Fibroblast of mammary gland (primary cell): Measurements from ENCODE around the gene RGPD8.
A peak's percentile ranks its signal among the peaks of the same experiment; 100 is the strongest.

ENCODE experiments used
- DNase-seq: peaks from one replicate; pipeline ENCODE4 v3.0.0-alpha.2; 2010; ENCODE audit warnings: low read depth
- H3K4me3 ChIP-seq: 2 replicates; pipeline ENCODE4 v1.5.1; 2011; ENCODE audit warnings: low read depth, mild to moderate bottlenecking, low read length, moderate library complexity; ENCODE audit not compliant: control insufficient read depth
- TF ChIP-seq, protein P1 (sequence below): conservative IDR thresholded peaks from 2 replicates; pipeline ENCODE4 v1.5.1; 2011; ENCODE audit warnings: low read depth, low read length, inconsistent platforms; ENCODE audit not compliant: control insufficient read depth, insufficient read depth

Gene RGPD8

DNA sequence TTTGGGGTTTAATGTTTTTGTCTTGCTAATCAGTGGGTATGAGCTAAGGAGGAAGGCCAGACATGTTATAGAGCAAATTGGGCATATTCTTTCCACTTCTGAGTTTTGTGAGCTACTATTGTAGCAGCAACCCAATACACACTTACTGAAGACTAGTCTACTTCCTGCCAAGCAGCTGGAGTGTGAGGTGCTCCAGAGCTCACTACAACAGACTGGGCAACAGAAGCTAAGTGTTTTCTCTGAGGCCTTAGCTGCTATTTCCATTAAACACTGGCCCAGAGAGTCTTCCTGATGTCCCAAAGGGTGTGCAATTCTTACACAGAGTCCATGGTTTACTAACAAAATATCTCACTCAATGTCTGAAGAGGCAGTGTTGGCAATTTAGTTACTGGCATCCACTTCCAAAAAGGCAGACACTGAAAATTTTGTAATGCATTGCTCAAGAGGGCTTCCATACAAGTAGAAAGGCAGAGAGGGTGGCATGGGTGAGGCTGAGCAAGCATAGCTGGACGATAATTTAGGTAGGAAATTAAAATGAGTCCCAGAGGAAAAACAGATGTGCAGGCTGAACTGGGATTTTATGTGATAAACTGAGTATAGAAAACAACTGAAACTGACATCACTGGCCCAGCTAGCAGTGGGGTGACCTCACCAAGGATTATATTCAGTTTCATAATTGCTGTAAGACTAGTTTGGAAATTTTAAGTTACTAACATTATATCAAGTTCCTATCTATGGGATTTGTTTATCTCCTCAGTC is 89.4 kb downstream of the RGPD8 start:
- TF ChIP-seq, protein P1, sequence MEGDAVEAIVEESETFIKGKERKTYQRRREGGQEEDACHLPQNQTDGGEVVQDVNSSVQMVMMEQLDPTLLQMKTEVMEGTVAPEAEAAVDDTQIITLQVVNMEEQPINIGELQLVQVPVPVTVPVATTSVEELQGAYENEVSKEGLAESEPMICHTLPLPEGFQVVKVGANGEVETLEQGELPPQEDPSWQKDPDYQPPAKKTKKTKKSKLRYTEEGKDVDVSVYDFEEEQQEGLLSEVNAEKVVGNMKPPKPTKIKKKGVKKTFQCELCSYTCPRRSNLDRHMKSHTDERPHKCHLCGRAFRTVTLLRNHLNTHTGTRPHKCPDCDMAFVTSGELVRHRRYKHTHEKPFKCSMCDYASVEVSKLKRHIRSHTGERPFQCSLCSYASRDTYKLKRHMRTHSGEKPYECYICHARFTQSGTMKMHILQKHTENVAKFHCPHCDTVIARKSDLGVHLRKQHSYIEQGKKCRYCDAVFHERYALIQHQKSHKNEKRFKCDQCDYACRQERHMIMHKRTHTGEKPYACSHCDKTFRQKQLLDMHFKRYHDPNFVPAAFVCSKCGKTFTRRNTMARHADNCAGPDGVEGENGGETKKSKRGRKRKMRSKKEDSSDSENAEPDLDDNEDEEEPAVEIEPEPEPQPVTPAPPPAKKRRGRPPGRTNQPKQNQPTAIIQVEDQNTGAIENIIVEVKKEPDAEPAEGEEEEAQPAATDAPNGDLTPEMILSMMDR, result no peak
- DNase-seq, result peak; percentile 24
- H3K4me3 ChIP-seq, result no peak overlapping the region

DNA sequence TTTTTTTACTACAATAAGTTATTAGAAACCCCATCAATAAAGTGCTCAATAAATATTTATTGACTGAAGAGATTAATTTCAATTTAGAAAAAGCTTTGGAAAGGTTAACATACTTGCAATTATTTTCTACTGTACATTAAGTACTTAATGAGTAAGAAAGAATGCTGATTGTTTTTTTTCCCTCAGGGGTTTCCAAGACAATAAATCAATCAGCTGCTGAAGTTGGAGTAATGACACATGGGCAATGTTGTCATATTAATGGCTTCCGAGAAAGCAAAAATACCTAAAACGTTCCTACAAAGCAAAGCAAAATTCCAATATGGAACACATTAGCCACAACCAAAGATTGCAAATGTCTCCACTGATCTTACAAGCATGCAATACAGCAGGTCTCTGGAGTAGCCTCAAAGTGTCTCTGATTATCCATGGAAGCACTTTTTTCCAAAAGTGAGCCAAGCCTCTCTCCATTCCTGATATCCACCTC is 91.3 kb downstream of the RGPD8 start:
- DNase-seq, result peak; percentile 3
- TF ChIP-seq, protein P1, result no peak
- H3K4me3 ChIP-seq, result no peak overlapping the region

DNA sequence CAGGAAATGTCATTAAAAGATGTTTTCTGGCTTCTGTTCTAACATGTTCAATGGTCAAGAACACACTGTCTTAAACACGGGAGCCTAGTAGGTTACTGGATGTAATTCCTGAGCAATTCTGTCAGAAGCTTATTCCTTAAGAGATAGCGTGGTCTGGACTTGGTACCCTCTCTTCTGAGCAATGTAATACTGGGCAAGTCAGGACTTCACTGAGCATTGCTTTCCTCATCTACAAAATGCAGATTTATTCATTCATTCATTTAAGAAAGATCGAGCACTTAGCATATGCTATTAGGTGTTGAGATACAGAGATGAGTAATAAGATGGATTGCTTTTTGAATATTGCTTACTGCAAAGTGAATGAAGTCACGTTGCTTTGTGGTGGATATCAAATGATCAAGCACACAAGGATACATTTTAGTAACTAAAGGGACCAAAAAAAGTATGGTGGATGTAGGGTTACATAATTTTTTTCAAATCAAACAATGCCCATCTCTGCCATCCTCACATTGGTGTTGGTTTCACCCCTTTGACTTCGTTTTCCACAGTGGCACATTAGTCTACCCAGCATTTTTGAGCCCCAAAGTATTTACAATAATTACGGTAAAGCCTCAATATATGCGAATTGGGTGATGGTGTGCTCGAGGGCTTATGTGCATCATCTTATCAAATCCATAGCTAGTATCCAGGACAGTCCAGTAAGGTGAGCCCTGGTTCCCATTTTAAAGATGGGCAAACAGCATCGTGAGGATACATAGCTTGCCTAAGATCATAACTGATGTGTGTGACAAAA is 92.8 kb downstream of the RGPD8 start:
- peak; percentile 29 for DNase-seq

DNA sequence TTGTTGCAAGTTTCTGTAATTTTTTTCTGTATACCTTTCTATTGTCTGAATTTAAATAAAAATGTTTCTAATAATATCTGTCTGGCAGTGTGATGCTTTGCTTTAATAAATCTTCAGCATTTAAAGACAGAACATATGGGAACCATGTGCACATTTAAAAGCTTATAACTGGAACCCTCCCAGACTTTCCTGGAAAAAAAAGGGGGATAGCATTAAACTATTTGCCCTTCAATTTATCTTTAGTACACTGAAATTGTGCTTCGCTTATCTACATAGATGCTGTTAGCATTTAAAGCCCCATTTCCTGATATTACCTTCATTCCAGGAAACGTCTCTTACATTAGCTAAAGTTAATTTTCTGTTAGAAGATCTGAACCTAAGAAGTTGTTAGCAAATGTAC is 93.5 kb downstream of the RGPD8 start:
- no peak overlapping the region for H3K4me3 ChIP-seq
- TF ChIP-seq, protein P1, result no peak
- DNase-seq, result no peak

More for the DNA sequence above, 92.8 kb downstream of the RGPD8 start:
- H3K4me3 ChIP-seq, result no peak overlapping the region
- TF ChIP-seq, protein P1, result no peak

DNA sequence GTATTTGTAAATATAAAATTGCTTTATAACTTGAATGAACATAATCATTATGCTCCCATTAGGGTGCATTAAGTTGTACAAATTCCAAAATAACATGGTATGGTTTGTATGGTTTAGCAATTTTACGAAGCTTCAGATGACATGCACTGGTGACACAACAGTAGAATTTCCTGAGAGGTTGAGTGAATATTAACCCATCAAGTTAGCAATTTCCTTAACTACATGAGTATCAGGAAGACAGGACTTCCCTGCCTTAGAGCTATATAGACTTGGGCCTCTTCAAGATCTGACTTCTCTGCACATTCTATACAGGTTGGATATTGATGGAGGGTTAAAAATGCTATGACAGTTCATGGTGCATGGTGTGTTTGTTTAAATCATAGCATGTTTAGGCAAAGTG is 97.8 kb downstream of the RGPD8 start:
- TF ChIP-seq, protein P1, result no peak
- DNase-seq, result no peak
- H3K4me3 ChIP-seq, result no peak overlapping the region

DNA sequence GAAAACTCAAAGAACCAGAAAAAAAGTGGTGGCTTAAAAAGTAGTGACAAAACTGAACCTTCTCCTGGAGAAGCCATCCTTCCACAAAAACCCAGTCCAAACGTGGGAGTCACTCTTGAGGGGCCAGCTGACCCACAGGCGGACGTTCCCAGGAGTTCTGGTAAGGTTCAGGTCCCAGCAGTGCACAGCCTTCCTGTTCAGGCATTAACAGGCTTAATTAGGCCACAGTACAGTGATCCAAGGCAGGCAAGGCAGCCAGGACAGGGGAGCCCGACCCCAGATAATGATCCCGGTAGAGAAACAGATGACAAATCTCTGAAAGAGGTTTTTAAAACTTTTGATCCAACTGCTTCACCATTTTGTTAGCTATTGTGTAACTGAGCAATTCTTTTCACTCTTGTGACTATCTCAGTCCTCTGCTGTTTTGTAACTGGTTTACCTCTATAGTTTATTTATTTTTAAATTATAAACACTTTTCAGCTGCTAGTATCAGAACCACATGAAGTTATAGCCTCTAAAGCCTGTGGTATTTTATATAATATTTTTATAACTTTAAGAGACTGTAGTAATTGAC is 101.2 kb downstream of the RGPD8 start:
- no peak for DNase-seq
- no peak overlapping the region for H3K4me3 ChIP-seq
- TF ChIP-seq, protein P1, result no peak
